SH-SY5Y (cell line): Measurements from ENCODE around the gene NOL4L.

Experiments
- GATA2 ChIP-seq: IDR thresholded peaks from 2 replicates; pipeline ENCODE4 v1.6.1; 2011; ENCODE audit warnings: mild to moderate bottlenecking, low read depth, low read length
- GATA3 ChIP-seq: IDR thresholded peaks from 2 replicates; pipeline ENCODE4 v1.6.1; 2011; ENCODE audit warnings: low read depth, mild to moderate bottlenecking, low read length, moderate library complexity

GRCh38 chr20:32621071-32621890, 36.1 kb upstream of the NOL4L start:
- TF ChIP-seq GATA3 (no peak), GATA2 (no peak)
